ENCODE measurements around the gene POLL. TPM values are rescaled to one million over a fixed set of nuclear protein-coding genes. Genes with fewer than 3 reads are reported as not detected.

POLL gene
- polyA plus RNA-seq, 2 of the 4 experiments (the other 2 are of a cell fraction) = 13.3 to 16.7 TPM

DNA sequence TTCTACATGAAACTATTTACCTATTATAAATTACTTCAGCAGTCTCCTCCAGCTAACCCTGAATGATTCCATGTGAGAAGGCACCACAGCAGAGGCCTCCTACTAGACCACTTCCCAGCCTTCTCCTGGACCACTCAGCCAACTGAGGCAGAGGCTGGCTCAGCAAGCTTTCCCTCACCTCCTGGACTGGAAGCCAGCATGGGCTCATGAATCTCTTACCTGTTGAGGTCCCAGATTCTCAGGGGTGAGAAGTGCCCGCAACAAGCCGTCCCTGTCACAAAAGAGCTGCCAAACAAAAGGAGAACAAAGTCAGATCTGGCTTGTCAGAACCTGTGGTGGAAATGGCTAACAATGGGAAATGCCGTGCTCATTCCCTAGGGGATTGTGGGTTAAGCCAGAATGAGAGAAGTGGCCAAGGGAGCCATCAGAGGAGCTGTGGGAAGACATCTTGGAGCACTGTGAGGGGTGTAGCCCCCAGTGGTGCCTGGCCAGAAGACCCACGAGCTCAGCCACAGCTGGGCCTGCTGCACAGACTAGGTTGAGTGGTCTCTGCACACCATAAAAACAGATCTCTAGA is 36.6 kb upstream of the POLL start:
- Histone ChIP-seq H3K4me2 (no peak overlapping the region), H3K27ac (no peak overlapping the region), H3K4me1 (no peaks in the 10 kb centered on the region), H3K4me3 (no peak overlapping the region), H3K9me3 (no peaks in the 10 kb centered on the region)
- no peak for DNase-seq (ENCODE audit: low read depth in 1 of 2, low spot score in 1 of 2)
- ATAC-seq = no peak
- no peak for TF ChIP-seq NPAS2 (CRISPR knock-in tag; IDR thresholded peaks at IDR 0.05; ENCODE audit: borderline replicate concordance)
- POLR2A ChIA-PET = no interaction called here
- FAIRE-seq = no peak
- 83% methylated on average over 4 of the region's 4 CpGs for WGBS (ENCODE audit: missing lambda C conversion rate)
- CTCF ChIA-PET = no interaction called here

DNA sequence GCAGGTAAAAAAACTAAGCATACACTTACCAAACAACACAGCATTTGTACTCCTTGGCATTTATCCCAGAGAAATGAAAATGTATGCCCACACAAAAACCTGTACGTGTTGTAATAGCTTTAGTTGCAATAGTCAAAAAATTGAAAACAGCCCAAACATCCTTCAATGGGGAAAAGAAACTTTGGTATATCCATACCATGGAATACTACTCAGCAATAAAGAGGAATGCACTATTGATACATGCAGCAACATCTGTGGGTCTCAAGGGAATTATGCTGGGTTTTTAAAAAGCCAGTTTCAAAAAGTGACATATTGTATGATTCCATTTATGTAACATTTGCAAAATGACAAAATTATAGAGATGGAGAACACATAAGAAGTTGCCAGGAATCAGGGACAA is 35.5 kb upstream of the POLL start:
- no peak overlapping the region for H3K4me2 ChIP-seq
- H3K4me3 ChIP-seq = no peak overlapping the region
- FAIRE-seq (no peak), DNase-seq (ENCODE audit: low read depth in 1 of 2, low spot score in 1 of 2) (no peak), ATAC-seq (no peak)
- 76% methylated on average over 1 of the region's 1 CpG for WGBS (ENCODE audit: missing lambda C conversion rate)
- H3K27ac ChIP-seq = no peak overlapping the region
- no peaks in the 10 kb centered on the region for H3K4me1 ChIP-seq
- H3K9me3 ChIP-seq = no peaks in the 10 kb centered on the region
- TF ChIP-seq ZFP36 (IDR thresholded peaks at IDR 0.05; ENCODE audit: borderline replicate concordance, partially characterized antibody) (no peak), FOSL2 (IDR thresholded peaks at IDR 0.05) (no peak), FOSL2 (CRISPR knock-in tag; IDR thresholded peaks at IDR 0.05) (no peak), TFCP2L1 (CRISPR knock-in tag; IDR thresholded peaks at IDR 0.05) (no peak), POLR2AphosphoS2 (conservative IDR thresholded peaks at IDR 0.05; ENCODE audit: low read length) (no peak), HOXB5 (CRISPR knock-in tag; IDR thresholded peaks at IDR 0.05) (no peak), SREBF2 (IDR thresholded peaks at IDR 0.05) (no peak), NFE2L2 (conservative IDR thresholded peaks at IDR 0.05; ENCODE audit: low read length) (no peak), CBX2 (IDR thresholded peaks at IDR 0.05; ENCODE audit: borderline replicate concordance, low read depth) (no peak), EHF (CRISPR knock-in tag; IDR thresholded peaks at IDR 0.05) (no peak), PHF8 (IDR thresholded peaks at IDR 0.05; ENCODE audit: borderline replicate concordance, low read depth) (no peak), HDAC2 (IDR thresholded peaks at IDR 0.05) (no peak), RARB (CRISPR knock-in tag; IDR thresholded peaks at IDR 0.05) (no peak), JUN (IDR thresholded peaks at IDR 0.05) (no peak), RAD21 (conservative IDR thresholded peaks at IDR 0.05 in 1 of 2, IDR thresholded peaks at IDR 0.05 in 1 of 2) (no peak), FOSB (CRISPR knock-in tag; IDR thresholded peaks at IDR 0.05) (no peak), HOXB13 (CRISPR knock-in tag; IDR thresholded peaks at IDR 0.05; ENCODE audit: low read depth) (no peak)
- TF ChIP-seq, protein P1, sequence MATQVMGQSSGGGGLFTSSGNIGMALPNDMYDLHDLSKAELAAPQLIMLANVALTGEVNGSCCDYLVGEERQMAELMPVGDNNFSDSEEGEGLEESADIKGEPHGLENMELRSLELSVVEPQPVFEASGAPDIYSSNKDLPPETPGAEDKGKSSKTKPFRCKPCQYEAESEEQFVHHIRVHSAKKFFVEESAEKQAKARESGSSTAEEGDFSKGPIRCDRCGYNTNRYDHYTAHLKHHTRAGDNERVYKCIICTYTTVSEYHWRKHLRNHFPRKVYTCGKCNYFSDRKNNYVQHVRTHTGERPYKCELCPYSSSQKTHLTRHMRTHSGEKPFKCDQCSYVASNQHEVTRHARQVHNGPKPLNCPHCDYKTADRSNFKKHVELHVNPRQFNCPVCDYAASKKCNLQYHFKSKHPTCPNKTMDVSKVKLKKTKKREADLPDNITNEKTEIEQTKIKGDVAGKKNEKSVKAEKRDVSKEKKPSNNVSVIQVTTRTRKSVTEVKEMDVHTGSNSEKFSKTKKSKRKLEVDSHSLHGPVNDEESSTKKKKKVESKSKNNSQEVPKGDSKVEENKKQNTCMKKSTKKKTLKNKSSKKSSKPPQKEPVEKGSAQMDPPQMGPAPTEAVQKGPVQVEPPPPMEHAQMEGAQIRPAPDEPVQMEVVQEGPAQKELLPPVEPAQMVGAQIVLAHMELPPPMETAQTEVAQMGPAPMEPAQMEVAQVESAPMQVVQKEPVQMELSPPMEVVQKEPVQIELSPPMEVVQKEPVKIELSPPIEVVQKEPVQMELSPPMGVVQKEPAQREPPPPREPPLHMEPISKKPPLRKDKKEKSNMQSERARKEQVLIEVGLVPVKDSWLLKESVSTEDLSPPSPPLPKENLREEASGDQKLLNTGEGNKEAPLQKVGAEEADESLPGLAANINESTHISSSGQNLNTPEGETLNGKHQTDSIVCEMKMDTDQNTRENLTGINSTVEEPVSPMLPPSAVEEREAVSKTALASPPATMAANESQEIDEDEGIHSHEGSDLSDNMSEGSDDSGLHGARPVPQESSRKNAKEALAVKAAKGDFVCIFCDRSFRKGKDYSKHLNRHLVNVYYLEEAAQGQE (IDR thresholded peaks at IDR 0.05) = no peak
- TF ChIP-seq, protein P2, sequence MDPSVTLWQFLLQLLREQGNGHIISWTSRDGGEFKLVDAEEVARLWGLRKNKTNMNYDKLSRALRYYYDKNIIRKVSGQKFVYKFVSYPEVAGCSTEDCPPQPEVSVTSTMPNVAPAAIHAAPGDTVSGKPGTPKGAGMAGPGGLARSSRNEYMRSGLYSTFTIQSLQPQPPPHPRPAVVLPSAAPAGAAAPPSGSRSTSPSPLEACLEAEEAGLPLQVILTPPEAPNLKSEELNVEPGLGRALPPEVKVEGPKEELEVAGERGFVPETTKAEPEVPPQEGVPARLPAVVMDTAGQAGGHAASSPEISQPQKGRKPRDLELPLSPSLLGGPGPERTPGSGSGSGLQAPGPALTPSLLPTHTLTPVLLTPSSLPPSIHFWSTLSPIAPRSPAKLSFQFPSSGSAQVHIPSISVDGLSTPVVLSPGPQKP (IDR thresholded peaks at IDR 0.05; ENCODE audit: low read depth, low read length) = no peak
- TF ChIP-seq, protein P3, sequence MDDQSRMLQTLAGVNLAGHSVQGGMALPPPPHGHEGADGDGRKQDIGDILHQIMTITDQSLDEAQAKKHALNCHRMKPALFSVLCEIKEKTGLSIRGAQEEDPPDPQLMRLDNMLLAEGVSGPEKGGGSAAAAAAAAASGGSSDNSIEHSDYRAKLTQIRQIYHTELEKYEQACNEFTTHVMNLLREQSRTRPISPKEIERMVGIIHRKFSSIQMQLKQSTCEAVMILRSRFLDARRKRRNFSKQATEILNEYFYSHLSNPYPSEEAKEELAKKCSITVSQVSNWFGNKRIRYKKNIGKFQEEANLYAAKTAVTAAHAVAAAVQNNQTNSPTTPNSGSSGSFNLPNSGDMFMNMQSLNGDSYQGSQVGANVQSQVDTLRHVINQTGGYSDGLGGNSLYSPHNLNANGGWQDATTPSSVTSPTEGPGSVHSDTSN (IDR thresholded peaks at IDR 0.05) = no peak
- POLR2A ChIA-PET = no interaction called here
- CTCF ChIA-PET = no interaction called here
